ENCODE data around the gene KCTD16. TPM values are rescaled to one million over a fixed set of nuclear protein-coding genes. Genes with fewer than 3 reads are reported as not detected.

The KCTD16 gene
- total and polyA plus RNA-seq, 12 donors = 0.04 to 2.1 (median 0.48) TPM; not detected in 1

DNA sequence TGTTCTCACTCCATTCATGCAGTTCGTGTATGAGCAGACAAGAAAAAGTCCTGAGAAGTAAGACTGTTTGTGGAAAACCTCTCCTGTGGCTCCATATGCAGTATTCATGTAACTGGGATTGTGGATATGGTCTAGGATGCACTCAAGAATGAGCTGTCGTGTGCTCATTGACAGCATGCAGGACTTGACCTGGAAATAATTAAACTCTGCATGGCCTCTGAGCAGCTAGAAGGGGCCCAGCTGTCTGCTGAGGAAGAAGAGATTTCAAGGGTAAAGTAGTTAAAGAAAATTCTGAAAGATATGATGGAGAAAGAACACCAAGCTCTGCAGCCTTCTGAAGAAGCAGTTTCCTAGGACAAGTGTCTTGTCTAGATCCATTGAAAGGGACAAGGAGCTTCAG lies 89.4 kb downstream of the KCTD16 start:
- Histone ChIP-seq H3K27ac (no peak overlapping the region), H3K27me3 (no peaks in the 10 kb centered on the region), H3K4me3 (no peak overlapping the region), H3K36me3 (replicated peaks in 1 of 2) (no peaks in the 10 kb centered on the region), H3K9me3 (replicated peaks in 1 of 3) (no peaks in the 10 kb centered on the region), H3K4me1 (replicated peaks in 1 of 2) (no peaks in the 10 kb centered on the region)
- intact Hi-C loops (cut with DNase I) = no loop called here
- TF ChIP-seq POLR2A (IDR thresholded peaks at IDR 0.05) = no peak
- TF ChIP-seq, protein P1, sequence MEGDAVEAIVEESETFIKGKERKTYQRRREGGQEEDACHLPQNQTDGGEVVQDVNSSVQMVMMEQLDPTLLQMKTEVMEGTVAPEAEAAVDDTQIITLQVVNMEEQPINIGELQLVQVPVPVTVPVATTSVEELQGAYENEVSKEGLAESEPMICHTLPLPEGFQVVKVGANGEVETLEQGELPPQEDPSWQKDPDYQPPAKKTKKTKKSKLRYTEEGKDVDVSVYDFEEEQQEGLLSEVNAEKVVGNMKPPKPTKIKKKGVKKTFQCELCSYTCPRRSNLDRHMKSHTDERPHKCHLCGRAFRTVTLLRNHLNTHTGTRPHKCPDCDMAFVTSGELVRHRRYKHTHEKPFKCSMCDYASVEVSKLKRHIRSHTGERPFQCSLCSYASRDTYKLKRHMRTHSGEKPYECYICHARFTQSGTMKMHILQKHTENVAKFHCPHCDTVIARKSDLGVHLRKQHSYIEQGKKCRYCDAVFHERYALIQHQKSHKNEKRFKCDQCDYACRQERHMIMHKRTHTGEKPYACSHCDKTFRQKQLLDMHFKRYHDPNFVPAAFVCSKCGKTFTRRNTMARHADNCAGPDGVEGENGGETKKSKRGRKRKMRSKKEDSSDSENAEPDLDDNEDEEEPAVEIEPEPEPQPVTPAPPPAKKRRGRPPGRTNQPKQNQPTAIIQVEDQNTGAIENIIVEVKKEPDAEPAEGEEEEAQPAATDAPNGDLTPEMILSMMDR (IDR thresholded peaks at IDR 0.05) = no peak
- no peak for DNase-seq
- 35 to 49% (median 42%) methylated on average over 2 of the region's 2 CpGs for WGBS, 4 donors

DNA sequence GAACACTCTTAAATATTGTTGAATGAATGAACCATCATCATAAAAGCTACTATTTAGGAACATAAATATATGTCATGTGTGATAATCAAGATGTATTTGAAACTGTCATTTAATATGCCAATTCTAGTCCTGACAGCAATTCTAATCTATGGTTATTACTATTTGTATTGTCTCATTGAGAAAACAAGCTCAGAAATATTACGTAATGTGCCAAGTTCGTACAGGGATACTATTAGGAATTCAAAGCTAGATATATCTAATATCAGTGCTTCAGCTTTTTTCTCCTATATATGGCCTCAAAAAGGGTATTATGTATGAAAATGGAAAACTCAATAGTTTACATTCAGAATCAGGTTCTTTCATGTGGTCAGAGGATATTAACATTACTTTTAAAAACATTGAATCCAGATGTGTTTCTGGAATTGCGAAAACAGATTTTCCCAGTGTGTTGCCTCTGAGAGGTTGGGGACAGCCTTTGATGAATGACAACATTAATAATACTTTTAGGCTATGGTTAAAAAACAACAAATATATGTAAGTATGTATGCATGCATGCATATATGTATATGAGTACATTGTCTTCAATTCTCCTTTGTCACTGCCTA lies 95.1 kb downstream of the KCTD16 start:
- TF ChIP-seq, protein P1 (IDR thresholded peaks at IDR 0.05) = no peak
- TF ChIP-seq POLR2A (IDR thresholded peaks at IDR 0.05) = no peak
- WGBS, 4 donors = 54 to 86% (median 76%) methylated on average over 3 of the region's 3 CpGs
- intact Hi-C loops (cut with DNase I) = no loop called here
- Histone ChIP-seq H3K9me3 (replicated peaks in 1 of 3) (peaks cover 0 to 7% (median 0%) of the 10 kb centered on the region in 3 donors), H3K4me1 (replicated peaks in 1 of 2) (no peaks in the 10 kb centered on the region), H3K36me3 (replicated peaks in 1 of 2) (no peaks in the 10 kb centered on the region), H3K27me3 (no peaks in the 10 kb centered on the region), H3K27ac (no peak overlapping the region), H3K4me3 (no peak overlapping the region)
- DNase-seq = no peak

DNA sequence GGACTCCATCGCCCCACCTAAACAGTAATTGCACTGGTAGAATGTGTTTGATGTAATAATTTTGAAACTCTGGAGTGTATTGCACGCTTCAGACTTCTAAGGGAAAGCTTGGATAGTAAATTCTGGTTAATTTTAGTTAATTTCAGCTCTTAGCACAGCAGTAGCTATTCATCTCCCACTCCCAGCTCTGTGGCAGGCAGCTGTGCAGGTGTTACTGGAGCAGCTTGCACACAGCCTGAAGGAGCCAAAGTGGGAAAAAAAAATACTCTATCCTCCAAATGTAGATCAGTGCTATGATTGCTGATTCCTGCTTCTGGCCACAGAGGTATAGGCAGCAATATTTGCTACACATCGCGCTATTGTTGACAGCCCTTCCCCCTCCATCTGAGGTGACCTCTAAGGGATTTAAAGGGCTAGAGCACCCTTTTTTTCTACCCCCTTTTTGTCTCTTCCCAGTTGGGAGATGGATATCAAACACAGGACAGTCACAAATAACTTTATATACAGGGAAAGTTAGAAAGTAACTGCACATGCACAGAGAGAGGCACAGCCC lies 97.4 kb downstream of the KCTD16 start:
- DNase-seq = no peak
- WGBS, 4 donors = 58 to 73% (median 64%) methylated on average over 4 of the region's 4 CpGs
- no peak overlapping the region for H3K4me3 ChIP-seq
- H3K36me3 ChIP-seq (replicated peaks in 1 of 2) = no peaks in the 10 kb centered on the region
- intact Hi-C loops (cut with DNase I) = no loop called here
- peaks cover 0 to 7% (median 0%) of the 10 kb centered on the region in 3 donors for H3K9me3 ChIP-seq (replicated peaks in 1 of 3)
- H3K4me1 ChIP-seq (replicated peaks in 1 of 2) = no peaks in the 10 kb centered on the region
- TF ChIP-seq, protein P1 (IDR thresholded peaks at IDR 0.05) = no peak
- no peak for TF ChIP-seq POLR2A (IDR thresholded peaks at IDR 0.05)
- H3K27me3 ChIP-seq = no peaks in the 10 kb centered on the region
- no peak overlapping the region for H3K27ac ChIP-seq

DNA sequence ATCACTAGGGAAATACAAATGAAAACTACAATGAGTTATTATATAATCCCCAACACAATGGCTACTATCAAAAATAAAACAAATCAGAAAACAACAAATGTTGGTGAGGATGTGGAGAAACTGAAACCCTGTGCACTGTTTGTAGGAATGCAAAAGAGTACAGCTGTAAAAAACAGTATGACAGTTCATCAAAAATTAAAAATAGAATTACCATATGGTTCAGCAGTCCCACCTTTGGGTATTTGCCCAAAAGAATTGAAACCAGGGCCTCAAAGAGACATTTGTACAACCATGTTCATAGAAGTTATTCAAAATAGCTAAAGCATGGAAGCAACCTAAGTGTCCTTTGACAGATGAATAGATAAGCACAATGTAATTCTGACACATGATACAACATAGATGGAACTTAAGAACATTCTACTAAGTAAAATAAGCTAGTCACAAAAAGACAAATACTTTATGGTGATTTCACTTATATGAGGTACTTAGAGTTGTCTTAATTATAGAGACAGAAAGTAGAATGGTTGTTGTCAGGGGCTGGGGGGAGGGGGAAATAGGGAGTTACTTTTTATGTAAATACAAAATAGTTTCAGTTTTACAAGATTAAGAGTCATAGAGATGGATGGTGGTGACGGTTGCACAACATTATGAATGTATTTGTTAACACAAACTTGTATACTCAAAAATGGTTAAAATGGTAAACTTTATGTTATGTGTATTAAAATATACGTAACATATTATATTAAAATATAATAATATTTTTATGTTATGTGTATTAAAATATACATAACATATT lies 102.8 kb downstream of the KCTD16 start:
- H3K36me3 ChIP-seq (replicated peaks in 1 of 2) = no peaks in the 10 kb centered on the region
- TF ChIP-seq, protein P1 (IDR thresholded peaks at IDR 0.05) = no peak
- TF ChIP-seq POLR2A (IDR thresholded peaks at IDR 0.05) = no peak
- H3K4me3 ChIP-seq = no peak overlapping the region
- intact Hi-C loops (cut with DNase I) = no loop called here
- WGBS, 4 donors = 78 to 80% (median 79%) methylated on average over 2 of the region's 2 CpGs
- H3K27me3 ChIP-seq = no peaks in the 10 kb centered on the region
- no peak for DNase-seq
- no peak overlapping the region for H3K27ac ChIP-seq
- no peaks in the 10 kb centered on the region for H3K4me1 ChIP-seq (replicated peaks in 1 of 2)
- peaks cover 0 to 7% (median 0%) of the 10 kb centered on the region in 3 donors for H3K9me3 ChIP-seq (replicated peaks in 1 of 3)
